Measurements from ENCODE around the gene AKR1A1.

DNA sequence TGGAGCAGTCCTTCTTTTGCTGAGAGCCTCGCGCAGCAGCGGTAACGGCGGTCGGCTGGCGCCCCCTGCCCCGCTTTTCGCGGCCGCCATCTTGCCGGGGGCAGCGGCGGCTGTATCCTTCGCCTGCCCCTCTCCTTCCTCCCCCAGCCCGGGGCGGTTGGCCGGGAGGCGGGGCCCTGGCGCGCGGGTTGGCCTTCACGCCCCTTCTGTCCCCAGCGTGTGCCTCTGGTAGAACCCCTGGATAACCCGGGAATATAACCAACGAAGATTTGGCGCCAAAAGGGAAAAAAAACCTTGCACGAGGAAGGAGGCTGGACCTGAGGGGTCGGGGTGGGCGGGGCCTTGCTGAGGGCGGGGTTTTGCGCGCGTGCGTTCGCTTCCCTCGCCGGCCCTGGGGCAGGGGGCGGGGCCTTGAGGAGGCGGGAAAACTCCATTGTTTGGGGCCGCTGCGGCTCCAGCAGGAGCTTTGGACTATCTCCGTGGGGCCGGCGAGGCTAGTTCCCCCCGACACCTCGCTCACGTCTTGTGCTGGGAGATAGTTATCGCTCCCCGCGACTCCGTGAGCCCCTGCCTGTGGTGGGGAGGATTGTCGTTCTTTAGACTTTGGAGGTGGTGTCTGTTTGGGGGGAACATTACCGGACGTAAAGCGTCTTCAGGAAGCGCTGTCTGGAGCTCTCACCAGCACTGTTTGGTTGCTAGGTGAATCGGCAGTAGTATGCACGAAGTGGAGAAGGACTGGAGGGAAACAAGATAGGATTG, 33.9 kb downstream of the AKR1A1 start:
- TF ChIP-seq, protein P1, sequence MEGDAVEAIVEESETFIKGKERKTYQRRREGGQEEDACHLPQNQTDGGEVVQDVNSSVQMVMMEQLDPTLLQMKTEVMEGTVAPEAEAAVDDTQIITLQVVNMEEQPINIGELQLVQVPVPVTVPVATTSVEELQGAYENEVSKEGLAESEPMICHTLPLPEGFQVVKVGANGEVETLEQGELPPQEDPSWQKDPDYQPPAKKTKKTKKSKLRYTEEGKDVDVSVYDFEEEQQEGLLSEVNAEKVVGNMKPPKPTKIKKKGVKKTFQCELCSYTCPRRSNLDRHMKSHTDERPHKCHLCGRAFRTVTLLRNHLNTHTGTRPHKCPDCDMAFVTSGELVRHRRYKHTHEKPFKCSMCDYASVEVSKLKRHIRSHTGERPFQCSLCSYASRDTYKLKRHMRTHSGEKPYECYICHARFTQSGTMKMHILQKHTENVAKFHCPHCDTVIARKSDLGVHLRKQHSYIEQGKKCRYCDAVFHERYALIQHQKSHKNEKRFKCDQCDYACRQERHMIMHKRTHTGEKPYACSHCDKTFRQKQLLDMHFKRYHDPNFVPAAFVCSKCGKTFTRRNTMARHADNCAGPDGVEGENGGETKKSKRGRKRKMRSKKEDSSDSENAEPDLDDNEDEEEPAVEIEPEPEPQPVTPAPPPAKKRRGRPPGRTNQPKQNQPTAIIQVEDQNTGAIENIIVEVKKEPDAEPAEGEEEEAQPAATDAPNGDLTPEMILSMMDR (IDR thresholded peaks at IDR 0.05; ENCODE audit: insufficient read depth, low read length): no peak
- TF ChIP-seq GABPA (IDR thresholded peaks at IDR 0.05; ENCODE audit: low read depth): no peak
